ENCODE results near the gene PNMT. TPM values are rescaled to one million over a fixed set of nuclear protein-coding genes. Genes with fewer than 3 reads are reported as not detected.

Gene PNMT
- total RNA-seq, 2 experiments from 2014 or later: not detected

- no peaks in the 10 kb centered on the region for H3K79me2 ChIP-seq (ENCODE audit: insufficient read depth, low read depth, low read length)
- ChIA-PET POLR2A (no interaction called here), CTCF (ENCODE audit: unreplicated experiment) (no interaction called here)
- H3K4me2 ChIP-seq (ENCODE audit: low read length): no peak overlapping the region
- no peaks in the 10 kb centered on the region for H4K20me1 ChIP-seq (ENCODE audit: insufficient read depth, low read length)
- intact Hi-C loops (cut with micrococcal nuclease; ENCODE audit: unreplicated experiment): no loop called here
- no peak for TF ChIP-seq EZH2phosphoT487 (IDR thresholded peaks at IDR 0.05; ENCODE audit: borderline replicate concordance, low read depth, low read length)
- H3K27ac ChIP-seq (ENCODE audit: low read depth, low read length, poor library complexity, severe bottlenecking): no peak overlapping the region
- no TSS peak for BruUV-seq (replicated peaks)
- H2AFZ ChIP-seq (ENCODE audit: low read length): no peak overlapping the region
- H3K9me3 ChIP-seq (ENCODE audit: low read length): no peaks in the 10 kb centered on the region
- H3K9me2 ChIP-seq (ENCODE audit: insufficient read depth, low read length): no peaks in the 10 kb centered on the region
- H3K36me3 ChIP-seq (ENCODE audit: insufficient read depth, low read length): peaks cover 11% of the 10 kb centered on the region; the same call in 1 of the 2 replicates
- no peak overlapping the region for H3K4me3 ChIP-seq (ENCODE audit: low read depth, low read length, poor library complexity, severe bottlenecking)
- DNase-seq (ENCODE audit: low spot score): no peak
- H3K4me1 ChIP-seq (ENCODE audit: insufficient read depth, low read length, poor library complexity, severe bottlenecking): no peaks in the 10 kb centered on the region
Observed at GRCh38 chr17:39665642-39666224, 2.5 kb upstream of the PNMT start.

- Histone ChIP-seq H4K20me1 (ENCODE audit: insufficient read depth, low read length) (no peaks in the 10 kb centered on the region), H3K4me3 (ENCODE audit: low read depth, low read length, poor library complexity, severe bottlenecking) (no peak overlapping the region), H3K9me2 (ENCODE audit: insufficient read depth, low read length) (no peaks in the 10 kb centered on the region), H3K36me3 (ENCODE audit: insufficient read depth, low read length) (peaks cover 11% of the 10 kb centered on the region; the same call in 1 of the 2 replicates), H3K4me2 (ENCODE audit: low read length) (no peak overlapping the region), H3K27ac (ENCODE audit: low read depth, low read length, poor library complexity, severe bottlenecking) (no peak overlapping the region), H2AFZ (ENCODE audit: low read length) (no peak overlapping the region), H3K79me2 (ENCODE audit: insufficient read depth, low read depth, low read length) (no peaks in the 10 kb centered on the region), H3K4me1 (ENCODE audit: insufficient read depth, low read length, poor library complexity, severe bottlenecking) (no peaks in the 10 kb centered on the region), H3K9me3 (ENCODE audit: low read length) (no peaks in the 10 kb centered on the region)
- no peak for TF ChIP-seq CTCF (conservative IDR thresholded peaks at IDR 0.05; ENCODE audit: low read length)
- no peak for TF ChIP-seq EZH2phosphoT487 (IDR thresholded peaks at IDR 0.05; ENCODE audit: borderline replicate concordance, low read depth, low read length)
- no TSS peak for BruUV-seq (replicated peaks)
- ChIA-PET CTCF (ENCODE audit: unreplicated experiment) (interaction anchor here (0.5 kb wide), 1 partner anchor 14 kb away, joined by 4 read pairs; no protein-coding TSS in a partner anchor), POLR2A (no interaction called here)
- no peak for DNase-seq (ENCODE audit: low spot score)
- intact Hi-C loops (cut with micrococcal nuclease; ENCODE audit: unreplicated experiment): no loop called here
Observed at GRCh38 chr17:39666231-39666600, 2.0 kb upstream of the PNMT start.

GRCh38 chr17:39666601-39667261 is 1.5 kb upstream of the PNMT start:
- POLR2A ChIA-PET: no interaction called here

More at GRCh38 chr17:39666601-39667261, 1.5 kb upstream of the PNMT start:
- no TSS peak for BruUV-seq (replicated peaks)
- intact Hi-C loops (cut with micrococcal nuclease; ENCODE audit: unreplicated experiment): no loop called here
- Histone ChIP-seq H2AFZ (ENCODE audit: low read length) (no peak overlapping the region), H3K4me1 (ENCODE audit: insufficient read depth, low read length, poor library complexity, severe bottlenecking) (no peaks in the 10 kb centered on the region), H3K79me2 (ENCODE audit: insufficient read depth, low read depth, low read length) (no peaks in the 10 kb centered on the region), H4K20me1 (ENCODE audit: insufficient read depth, low read length) (no peaks in the 10 kb centered on the region), H3K4me3 (ENCODE audit: low read depth, low read length, poor library complexity, severe bottlenecking) (no peak overlapping the region), H3K27ac (ENCODE audit: low read depth, low read length, poor library complexity, severe bottlenecking) (no peak overlapping the region), H3K4me2 (ENCODE audit: low read length) (no peak overlapping the region), H3K9me3 (ENCODE audit: low read length) (no peaks in the 10 kb centered on the region), H3K9me2 (ENCODE audit: insufficient read depth, low read length) (no peaks in the 10 kb centered on the region), H3K36me3 (ENCODE audit: insufficient read depth, low read length) (peaks cover 7% of the 10 kb centered on the region; the same call in 1 of the 2 replicates)
- CTCF ChIA-PET (ENCODE audit: unreplicated experiment): interaction anchor here (0.5 kb wide), 1 partner anchor 14 kb away, joined by 4 read pairs; no protein-coding TSS in a partner anchor
- no peak for DNase-seq (ENCODE audit: low spot score)
- TF ChIP-seq EZH2phosphoT487 (IDR thresholded peaks at IDR 0.05; ENCODE audit: borderline replicate concordance, low read depth, low read length): no peak
- TF ChIP-seq CTCF (conservative IDR thresholded peaks at IDR 0.05; ENCODE audit: low read length): no peak
